Glomerular visceral epithelial cell (primary cell): ENCODE results near the gene DNAJC22.
"Not testable (repeated sequence)": the region's sequence is repeated elsewhere in the genome, so short reads cannot be mapped to it uniquely, and the experiment has no call there.

ENCODE experiments used
- DNase-seq: peaks from one replicate; pipeline ENCODE4 v3.0.0-alpha.2; 2016; ENCODE audit errors: extremely low spot score

The DNAJC22 gene

GRCh38 chr12:49346659-49347310, at the start of gene DNAJC22:
TSS of gene DNAJC22 (plus strand) at chr12:49346888. CDS start at chr12:49348873, 1,985 bp downstream.
- no peak for DNase-seq

GRCh38 chr12:49297695-49298060, 49.0 kb upstream of the DNAJC22 start:
- DNase-seq = no peak

- DNase-seq = no peak
Observed at GRCh38 chr12:49298160-49298559, 48.5 kb upstream of the DNAJC22 start.

GRCh38 chr12:49301760-49302159, 44.9 kb upstream of the DNAJC22 start:
- DNase-seq = no peak

DNA sequence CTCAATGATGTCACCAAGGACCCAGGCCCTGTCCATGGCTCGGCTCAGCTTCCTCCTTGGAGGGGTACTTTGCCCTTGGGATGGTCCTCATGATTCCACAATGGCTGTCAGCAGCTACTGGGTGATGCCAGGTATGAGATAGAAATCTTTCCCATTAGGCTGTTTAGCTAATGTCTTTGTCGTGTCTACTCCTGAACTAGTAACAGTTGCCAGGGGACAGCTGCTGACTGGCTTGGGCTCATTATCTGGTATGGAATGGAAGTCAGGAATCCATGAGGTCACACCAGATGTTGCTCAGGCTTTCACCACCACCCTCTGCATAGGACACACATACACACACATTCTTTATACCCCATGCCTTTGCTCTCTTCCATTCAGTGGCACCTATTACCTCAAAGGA, 42.5 kb upstream of the DNAJC22 start:
- no peak for DNase-seq

GRCh38 chr12:49305762-49306510, 40.8 kb upstream of the DNAJC22 start:
- no peak for DNase-seq

DNA sequence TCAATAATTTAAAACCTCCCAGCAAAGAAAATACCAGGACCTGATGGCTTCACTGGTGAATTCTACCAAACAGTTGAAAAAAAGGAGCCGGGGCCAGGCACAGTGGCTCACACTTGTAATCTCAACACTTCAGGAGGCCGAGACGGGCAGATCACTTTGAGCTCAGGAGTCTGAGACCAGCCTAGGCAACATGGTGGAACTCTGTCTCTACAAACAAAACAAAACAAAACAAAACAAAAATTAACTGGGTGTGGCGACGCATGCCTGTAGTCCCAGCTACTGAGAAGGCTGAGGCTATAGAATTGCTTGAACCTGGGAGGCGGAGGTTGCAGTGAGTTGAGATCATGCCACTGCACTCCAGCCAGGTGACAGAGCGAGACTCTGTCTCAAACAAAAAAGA, 37.3 kb upstream of the DNAJC22 start:
- DNase-seq = no peak

DNA sequence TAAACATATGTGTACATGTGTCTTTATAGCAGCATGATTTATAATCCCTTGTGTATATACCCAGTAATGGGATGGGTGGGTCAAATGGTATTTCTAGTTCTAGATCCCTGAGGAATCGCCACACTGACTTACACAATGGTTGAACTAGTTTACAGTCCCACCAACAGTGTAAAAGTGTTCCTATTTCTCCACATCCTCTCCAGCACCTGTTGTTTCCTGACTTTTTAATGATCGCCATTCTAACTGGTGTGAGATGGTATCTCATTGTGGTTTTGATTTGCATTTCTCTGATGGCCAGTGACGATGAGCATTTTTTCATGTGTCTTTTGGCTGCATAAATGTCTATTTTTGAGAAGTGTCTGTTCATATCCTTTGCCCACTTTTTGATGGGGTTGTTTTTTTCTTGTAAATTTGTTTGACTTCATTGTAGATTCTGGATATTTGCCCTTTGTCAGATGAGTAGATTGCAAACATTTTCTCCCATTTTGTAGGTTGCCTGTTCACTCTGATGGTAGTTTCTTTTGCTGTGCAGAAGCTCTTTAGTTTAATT, 36.2 kb upstream of the DNAJC22 start:
- DNase-seq = not testable (repeated sequence)

DNA sequence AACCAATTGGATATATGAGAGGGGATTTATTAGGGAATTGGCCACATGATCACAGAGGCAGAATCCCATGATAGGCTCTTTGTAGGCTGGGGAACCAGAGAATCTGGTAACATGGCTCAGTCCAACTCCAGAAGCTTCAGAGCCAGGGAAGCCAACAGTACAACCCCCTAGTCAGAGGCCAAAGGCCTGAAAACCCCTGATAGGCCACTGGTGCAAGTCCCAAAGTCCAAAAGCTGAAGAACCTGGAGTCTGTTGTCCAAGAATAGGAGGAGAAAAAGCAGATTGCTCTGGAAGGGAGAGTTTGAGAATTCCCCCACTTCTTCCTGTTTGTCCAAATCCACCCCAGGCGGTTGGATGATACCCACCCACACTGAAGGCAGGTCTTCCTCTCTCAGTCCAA, 31.9 kb upstream of the DNAJC22 start:
- no peak for DNase-seq

DNA sequence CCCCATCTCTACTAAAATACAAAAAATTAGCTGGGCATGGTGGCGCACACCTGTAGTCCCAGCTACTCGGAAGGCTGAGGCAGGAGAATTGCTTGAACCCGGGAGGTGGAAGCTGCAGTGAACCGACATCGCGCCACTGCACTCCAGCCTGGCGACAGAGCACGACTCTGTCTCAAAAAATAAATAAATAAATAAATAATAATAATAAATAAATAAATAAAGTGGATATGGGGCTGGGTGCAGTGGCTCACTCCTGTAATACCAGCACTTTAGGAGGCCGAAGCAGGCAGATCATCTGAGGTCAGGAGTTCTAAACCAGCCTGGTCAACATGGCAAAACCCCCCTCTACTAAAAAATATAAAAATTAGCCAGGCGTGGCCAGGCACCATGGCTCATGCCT, 29.6 kb upstream of the DNAJC22 start:
- DNase-seq = not testable (repeated sequence)

DNA sequence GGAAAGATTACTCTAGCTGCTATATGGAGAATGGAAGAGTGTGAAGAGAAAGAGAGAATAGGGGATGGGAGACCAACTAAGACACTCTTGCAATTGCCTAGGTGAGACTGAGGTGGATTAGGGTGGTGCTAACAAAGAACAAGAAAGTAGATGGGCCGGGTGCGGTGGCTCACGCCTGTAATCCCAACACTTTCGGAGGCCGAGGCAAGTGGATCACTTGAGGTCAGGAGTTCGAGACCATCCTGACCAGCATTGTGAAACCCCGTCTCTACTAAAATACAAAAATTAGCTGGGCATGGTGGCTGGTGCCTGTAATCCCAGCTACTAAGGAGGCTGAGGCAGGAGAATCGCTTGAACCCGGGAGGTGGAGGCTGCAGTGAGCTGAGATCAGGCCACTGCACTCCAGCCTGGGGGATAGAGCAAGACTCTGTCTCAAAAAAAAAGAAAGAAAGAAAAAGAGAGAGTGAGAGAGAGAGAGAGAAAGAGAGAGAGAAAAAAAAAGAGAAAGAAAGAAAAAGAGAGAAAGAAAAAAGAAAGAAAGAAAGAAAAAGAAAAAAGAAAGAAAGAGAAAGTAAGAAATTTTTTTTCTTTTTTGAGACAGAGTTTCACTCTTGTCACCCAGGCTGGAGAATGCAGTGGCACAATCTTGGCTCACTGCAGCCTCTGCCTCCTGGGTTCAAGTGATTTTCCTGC, 26.1 kb upstream of the DNAJC22 start:
- not testable (repeated sequence) for DNase-seq

- DNase-seq = no peak
Observed at GRCh38 chr12:49322367-49322707, 24.4 kb upstream of the DNAJC22 start.

GRCh38 chr12:49322708-49323523, 23.8 kb upstream of the DNAJC22 start, which contains the start of gene TROAP:
TSS of gene TROAP (plus strand) at chr12:49323255. CDS start at chr12:49323609, 354 bp downstream.
- peak; percentile 97 for DNase-seq

DNA sequence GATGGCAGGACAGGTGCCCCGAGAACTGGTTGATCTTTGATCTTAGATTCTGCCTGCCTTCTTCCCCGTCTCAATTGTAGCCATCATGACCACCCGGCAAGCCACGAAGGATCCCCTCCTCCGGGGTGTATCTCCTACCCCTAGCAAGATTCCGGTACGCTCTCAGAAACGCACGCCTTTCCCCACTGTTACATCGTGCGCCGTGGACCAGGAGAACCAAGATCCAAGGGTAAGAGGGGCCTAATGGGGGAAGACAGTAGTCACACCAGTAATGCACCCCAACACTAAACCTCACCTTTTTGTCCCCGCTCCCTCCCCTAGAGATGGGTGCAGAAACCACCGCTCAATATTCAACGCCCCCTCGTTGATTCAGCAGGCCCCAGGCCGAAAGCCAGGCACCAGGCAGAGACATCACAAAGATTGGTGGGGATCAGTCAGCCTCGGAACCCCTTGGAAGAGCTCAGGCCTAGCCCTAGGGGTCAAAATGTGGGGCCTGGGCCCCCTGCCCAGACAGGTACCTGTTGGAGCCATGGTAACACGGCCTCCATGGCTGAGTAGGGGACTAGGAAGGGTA, 23.1 kb upstream of the DNAJC22 start:
- DNase-seq = no peak

DNA sequence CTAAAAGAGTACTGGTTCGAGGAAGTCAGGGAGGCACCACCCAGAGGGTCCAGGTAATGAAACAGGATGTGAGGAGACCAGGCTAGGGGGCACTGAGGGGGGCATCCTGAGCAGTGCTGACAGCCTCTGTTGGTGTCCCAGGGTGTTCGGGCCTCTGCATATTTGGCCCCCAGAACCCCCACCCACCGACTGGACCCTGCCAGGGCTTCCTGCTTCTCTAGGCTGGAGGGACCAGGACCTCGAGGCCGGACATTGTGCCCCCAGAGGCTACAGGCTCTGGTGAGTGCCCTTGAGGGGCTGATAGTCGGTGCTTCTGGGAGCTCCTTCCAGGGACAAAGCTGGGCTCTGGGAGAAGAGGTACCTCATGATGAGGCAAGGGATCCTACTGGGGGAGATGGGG, 21.1 kb upstream of the DNAJC22 start:
- DNase-seq = no peak

DNA sequence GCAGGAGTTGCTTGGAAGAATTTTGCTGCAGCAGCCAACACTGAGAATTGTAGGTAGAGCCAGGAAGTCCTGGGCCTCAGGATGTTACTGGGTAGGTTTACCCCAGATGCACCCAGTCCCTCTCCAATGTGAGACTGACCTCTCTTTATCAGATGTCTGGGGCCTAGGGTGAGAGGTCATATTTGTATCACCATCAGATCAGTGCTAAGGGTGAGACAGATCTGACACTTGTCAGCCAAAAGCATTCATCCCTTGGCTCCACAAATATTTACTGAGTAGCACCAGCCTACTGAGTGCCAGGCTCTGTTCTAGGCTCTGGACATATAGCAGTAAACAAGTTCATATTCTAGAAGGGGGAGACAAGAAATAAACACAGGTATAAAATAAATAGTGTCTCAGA, 19.3 kb upstream of the DNAJC22 start:
- DNase-seq = no peak

DNA sequence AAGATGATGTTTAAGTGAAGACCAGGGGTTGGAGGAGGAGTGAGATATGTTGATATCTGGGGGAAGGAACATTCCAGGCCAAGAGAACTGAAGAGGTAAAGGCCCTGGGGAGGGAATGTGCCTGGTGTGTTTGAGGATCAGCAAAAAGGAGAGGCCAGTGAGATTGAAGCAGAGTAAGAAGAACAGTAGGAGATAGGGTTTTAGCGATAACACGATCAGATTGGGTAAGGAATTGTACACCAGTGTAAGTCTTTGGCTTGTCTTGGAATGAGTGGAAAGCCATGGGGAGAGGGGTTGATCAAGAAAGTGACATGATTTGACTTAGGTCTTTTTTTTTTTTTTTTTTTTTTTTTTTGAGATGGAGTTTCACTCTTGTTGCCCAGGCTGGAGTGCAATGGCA, 18.8 kb upstream of the DNAJC22 start:
- DNase-seq = no peak

DNA sequence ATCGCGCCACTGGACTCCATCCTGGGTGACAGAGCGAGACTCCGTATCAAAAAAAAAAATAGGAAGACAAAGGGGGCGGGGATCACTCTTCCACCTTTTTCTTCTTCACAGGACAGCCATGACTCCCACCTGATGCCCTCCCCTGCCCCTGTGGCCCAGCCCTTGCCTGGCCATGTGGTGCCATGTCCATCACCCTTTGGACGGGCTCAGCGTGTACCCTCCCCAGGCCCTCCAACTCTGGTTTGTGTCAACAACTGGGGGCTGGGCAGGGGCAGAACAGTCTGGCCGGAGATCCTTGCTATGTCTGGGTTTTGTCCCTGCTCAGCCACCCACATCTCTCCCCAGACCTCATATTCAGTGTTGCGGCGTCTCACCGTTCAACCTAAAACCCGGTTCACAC, 17.9 kb upstream of the DNAJC22 start:
- DNase-seq = no peak

GRCh38 chr12:49330032-49330619, 16.6 kb upstream of the DNAJC22 start:
- DNase-seq = no peak

DNA sequence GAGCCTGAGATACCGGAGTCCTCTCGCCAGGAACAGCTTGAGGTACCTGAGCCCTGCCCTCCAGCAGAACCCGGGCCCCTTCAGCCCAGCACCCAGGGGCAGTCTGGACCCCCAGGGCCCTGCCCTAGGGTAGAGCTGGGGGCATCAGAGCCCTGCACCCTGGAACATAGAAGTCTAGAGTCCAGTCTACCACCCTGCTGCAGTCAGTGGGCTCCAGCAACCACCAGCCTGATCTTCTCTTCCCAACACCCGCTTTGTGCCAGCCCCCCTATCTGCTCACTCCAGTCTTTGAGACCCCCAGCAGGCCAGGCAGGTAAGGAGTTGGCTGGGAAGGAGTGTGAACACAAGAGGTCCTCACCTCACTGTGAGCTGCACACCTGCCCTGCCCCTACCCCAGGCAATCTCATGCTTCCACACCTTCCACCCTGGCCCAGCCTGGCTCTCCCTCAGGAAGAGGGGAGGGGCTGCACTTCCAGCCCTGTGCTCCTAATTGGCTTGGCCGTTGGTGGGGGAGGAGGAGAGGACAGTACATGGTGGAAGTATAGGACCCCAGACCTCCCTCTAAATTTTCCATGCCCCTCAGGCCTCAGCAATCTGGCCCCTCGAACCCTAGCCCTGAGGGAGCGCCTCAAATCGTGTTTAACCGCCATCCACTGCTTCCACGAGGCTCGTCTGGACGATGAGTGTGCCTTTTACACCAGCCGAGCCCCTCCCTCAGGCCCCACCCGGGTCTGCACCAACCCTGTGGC, 15.9 kb upstream of the DNAJC22 start:
- no peak for DNase-seq
